Measurements from ENCODE around the gene RALGAPA2. TPM values are rescaled to one million over a fixed set of nuclear protein-coding genes. Genes with fewer than 3 reads are reported as not detected.

Gene RALGAPA2
- total and polyA plus RNA-seq, 2 of the 13 experiments (the other 11 are each of a cell fraction or from before 2014, with no cell fraction given): 13.8 to 17.7 TPM

- TF ChIP-seq AHDC1 (CRISPR knock-in tag; IDR thresholded peaks at IDR 0.05; ENCODE audit: borderline replicate concordance): 0 out of 2 replicates have a peak, but pooled peaks have one; percentile 22
- no peak for TF ChIP-seq ZNF446 (CRISPR knock-in tag; IDR thresholded peaks at IDR 0.05)
- no peak; the same call in 1 of the 2 replicates for TF ChIP-seq SNAPC5 (CRISPR knock-in tag; IDR thresholded peaks at IDR 0.05; ENCODE audit: borderline replicate concordance)
- no peak; the same call in 1 of the 2 replicates for TF ChIP-seq SMAD1 (CRISPR knock-in tag; IDR thresholded peaks at IDR 0.05; ENCODE audit: borderline replicate concordance, low read depth)
- peak; percentile 73; the same call in 1 of the 2 replicates for TF ChIP-seq NAIF1 (CRISPR knock-in tag; IDR thresholded peaks at IDR 0.05; ENCODE audit: borderline replicate concordance)
- 0 out of 2 replicates have a peak, but pooled peaks have one; percentile 68 for TF ChIP-seq ZNF674 (CRISPR knock-in tag; IDR thresholded peaks at IDR 0.05; ENCODE audit: low read depth)
- no peak for TF ChIP-seq NCOA1 (CRISPR knock-in tag; IDR thresholded peaks at IDR 0.05)
- no peak for TF ChIP-seq JUND (CRISPR knock-in tag; IDR thresholded peaks at IDR 0.05)
- peak; percentile 17; the same call in 1 of the 2 replicates for TF ChIP-seq ZNF362 (CRISPR knock-in tag; IDR thresholded peaks at IDR 0.05; ENCODE audit: borderline replicate concordance)
- peak; percentile 11; the same call in 1 of the 2 replicates for TF ChIP-seq SALL2 (CRISPR knock-in tag; IDR thresholded peaks at IDR 0.05)
- TF ChIP-seq MZF1 (CRISPR knock-in tag; IDR thresholded peaks at IDR 0.05; ENCODE audit: borderline replicate concordance): no peak
- peak; percentile 71 for TF ChIP-seq U2AF1 (optimal IDR thresholded peaks at IDR 0.05; ENCODE audit: low read depth, low read length)
- peak; percentile 56; the same call in 1 of the 2 replicates for TF ChIP-seq ISL2 (CRISPR knock-in tag; IDR thresholded peaks at IDR 0.05)
- peak; percentile 42; the same call in 1 of the 2 replicates for TF ChIP-seq ZNF367 (CRISPR knock-in tag; IDR thresholded peaks at IDR 0.05; ENCODE audit: borderline replicate concordance)
- TF ChIP-seq FUBP1 (CRISPR knock-in tag; IDR thresholded peaks at IDR 0.05; ENCODE audit: borderline replicate concordance): no peak; the same call in 1 of the 2 replicates
- TF ChIP-seq ZNF781 (CRISPR knock-in tag; IDR thresholded peaks at IDR 0.05; ENCODE audit: borderline replicate concordance, not compliant biosample characterization): peak; percentile 82
- peak; percentile 87 for TF ChIP-seq IRF9 (CRISPR knock-in tag; IDR thresholded peaks at IDR 0.05; ENCODE audit: borderline replicate concordance)
- no peak for TF ChIP-seq MED1 (CRISPR knock-in tag; IDR thresholded peaks at IDR 0.05)
These were observed at the start of gene RALGAPA2 (continued) for GRCh38 chr20:20712474-20713243.

Data from HepG2 (cell line).